Pulmonary artery endothelial cell (primary cell): Measurements from ENCODE around the gene COP1. TPM values are rescaled to one million over a fixed set of nuclear protein-coding genes. Genes with fewer than 3 reads are reported as not detected.

ENCODE experiments used
- DNase-seq: peaks from one replicate; pipeline ENCODE4 v3.0.0-alpha.2; 2011; ENCODE audit warnings: low read depth, low spot score
- total RNA-seq: library from RNA; depleted of rRNA; stranded (reverse); fragments of >200 nt; gene quantifications from 2 replicates; pipeline ENCODE4 v1.2.3, GENCODE V29; 2014

COP1 gene
- total RNA-seq, 1 donor from 2014 or later = 62.0 TPM

DNA sequence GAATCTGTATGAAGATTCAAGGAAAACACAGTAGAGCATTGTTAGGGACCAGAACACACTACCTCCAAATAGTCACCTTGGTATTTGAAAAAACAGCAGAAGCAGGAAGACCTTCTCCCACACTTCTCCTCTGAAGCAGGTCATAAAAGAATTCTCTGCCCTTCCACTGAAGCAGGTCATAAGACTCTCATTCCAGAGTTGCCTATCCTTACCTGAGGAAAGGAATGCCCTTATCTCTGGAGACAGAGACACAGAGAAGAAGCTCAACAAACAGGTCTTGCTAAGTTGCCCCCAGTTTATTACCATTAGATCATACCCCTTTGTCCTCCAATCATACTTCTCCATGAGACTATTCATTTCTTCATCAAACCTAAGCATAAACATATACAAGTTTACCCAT lies 237.9 kb downstream of the COP1 start:
- no peak for DNase-seq

DNA sequence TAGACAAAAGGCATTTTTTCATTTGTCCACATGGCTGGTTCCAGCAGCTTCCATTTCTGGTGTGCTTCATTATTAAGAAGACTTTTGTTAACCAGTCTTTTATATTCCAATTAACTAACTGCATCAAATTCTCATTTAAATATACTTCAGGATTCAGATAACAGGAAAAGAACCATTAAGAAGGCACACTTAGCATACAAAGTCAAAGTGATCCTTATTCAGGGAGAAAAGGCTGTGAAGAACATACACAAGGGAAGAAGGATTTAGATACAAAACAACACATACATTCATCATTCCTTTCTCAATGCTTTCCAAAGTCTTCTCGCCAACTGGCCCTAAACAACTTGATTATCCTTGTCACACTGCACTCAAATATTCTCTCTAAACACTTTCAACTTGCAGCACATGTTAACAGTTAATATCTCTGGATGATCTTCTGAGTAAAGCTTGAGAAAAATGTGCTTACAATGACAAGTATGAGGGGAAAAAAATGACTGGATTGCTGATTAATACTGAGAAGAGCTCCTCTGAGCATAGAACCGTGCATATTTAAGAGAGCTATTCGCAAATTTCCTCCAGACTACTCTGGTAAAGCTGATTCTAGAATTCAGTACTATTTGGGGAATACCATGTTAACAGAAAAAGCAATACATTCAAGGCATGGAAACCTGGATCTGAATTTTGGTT lies 238.5 kb downstream of the COP1 start:
- DNase-seq = no peak

DNA sequence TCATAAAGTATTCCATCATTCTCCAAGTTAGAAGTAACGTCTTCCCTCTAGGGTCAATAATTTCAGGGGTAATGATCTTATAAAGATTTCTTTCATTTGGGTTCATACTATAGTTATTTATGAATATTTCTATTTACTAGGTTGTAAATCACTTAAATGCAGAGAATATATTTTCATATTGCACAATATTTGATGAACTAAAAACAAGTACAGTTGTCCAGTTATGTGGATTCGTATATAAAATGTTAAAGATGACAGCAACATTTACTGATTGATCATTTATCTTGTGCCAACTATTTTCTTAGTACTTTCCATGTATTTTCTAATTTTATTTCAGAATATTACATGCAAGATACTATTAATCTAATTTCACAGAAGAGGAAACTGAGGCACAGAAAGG lies 243.3 kb downstream of the COP1 start:
- no peak for DNase-seq

DNA sequence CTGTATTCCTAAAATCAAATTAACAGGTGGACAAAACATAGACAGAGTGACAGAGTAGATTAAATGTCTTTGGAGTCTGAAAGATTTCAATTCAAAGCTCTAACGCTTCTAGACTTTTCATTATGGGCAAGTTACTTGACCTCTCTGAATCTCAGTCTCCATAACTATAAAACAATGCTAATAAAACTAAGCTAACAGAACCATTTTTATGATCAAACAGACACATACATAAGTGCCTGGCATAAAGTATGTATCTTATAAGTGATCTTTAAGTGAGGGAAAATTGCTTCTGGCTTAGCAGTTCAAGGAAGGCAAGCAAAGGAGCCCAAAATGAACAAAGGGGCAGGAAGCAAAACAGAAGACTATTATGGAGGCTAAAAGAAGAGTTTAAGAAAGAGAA lies 246.9 kb downstream of the COP1 start:
- DNase-seq = no peak

DNA sequence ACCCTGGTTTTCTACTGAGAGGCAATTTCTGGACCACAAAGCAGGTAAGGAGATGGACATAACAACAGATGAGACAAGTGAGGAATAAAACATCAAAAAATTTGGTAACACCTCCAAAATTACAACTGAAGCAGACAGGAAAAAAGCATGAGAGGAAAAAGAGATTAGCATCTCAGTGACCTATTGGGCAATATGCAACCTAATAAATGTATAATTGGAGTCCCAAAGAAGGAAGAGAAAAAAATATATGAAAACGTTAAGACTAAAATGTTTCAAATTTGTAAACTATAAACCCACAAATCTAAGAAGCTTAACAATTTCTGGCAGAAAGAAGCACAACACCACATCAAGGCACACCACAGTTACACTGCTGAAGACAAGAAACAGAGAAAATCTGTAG lies 255.5 kb downstream of the COP1 start:
- DNase-seq = no peak

DNA sequence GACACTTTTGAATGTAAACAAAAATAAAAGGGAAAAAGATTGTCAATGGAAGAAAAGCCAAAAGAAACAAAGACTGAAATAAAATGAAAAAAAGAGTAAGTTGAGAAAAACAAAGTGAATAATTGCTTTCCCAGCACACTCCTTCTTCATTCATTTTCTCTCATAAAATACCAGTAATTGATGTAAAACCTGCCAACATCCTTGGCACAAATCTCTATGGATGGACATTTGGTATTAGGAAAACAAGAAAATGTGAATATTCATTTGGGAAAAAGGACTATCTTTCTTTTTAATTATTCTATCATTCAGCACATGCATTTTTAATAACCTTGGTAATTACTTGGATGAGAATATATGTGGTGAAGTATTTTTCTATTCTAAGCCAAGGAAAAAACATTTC lies 259.3 kb downstream of the COP1 start:
- no peak for DNase-seq

DNA sequence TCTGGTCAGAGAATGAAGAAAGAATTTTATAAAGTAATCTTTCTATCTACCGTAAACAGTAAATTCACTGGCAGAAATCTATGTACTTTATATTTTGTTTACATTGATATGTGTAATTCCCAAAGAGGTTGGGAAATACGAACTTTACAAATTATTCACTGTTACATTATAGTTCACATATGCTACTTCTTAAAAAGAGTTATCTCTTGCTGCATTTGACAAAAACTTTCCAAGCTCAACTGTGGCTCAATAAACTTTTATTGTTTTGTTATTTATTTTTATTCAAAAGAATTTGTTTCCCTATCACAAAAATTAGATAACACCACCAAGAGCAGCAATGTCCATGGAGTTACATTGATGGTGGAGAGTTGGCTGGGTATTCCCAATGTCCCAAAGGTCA lies 262.5 kb downstream of the COP1 start:
- no peak for DNase-seq

GRCh38 chr1:175941164-175941563 lies 265.9 kb downstream of the COP1 start:
- DNase-seq = no peak

DNA sequence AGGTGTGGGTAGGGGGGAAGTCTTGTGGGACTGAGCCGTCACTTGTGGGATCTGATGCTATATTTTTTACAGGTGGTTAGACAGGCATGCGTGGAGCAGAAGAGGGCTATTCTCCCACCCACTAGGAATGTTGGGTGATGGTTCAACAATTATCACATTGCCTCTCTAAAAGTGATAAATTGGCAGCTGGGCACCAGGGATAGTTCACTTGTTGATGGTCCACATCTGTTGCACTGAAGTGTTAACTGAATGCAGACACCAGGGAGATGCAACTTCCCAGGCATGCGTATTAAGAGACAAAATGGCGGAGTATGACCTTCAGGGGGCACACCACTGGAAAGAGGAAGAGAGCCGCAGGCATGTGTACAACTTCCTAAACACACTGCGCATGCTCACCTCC lies 270.4 kb downstream of the COP1 start:
- DNase-seq = no peak

DNA sequence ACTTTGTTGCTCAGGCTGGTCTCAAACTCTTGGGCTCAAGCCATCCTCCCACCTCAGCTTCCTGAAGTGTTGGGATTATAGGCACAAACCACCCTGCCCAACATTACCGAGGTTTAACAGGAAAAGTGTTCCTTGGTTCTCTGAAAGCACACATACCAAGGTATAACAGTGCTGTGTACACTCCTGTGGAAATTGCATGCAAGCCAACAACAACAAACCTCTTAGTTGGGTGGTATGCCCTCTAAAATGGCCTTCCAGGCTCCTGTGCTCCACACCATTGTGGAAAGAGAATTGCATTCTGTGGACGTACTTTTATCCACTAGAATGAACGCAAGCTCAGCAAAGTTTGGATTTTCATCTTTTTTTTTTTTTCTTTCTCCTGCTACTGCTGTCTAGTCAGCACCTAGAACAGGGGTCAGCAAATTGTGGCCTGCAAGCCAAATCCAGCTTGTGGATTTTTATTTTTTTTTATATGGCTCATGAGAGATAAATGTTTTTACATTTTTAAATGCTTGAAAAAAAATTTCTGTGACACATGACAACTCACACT lies 271.4 kb downstream of the COP1 start:
- no peak for DNase-seq

- DNase-seq = no peak
Measured at GRCh38 chr1:175935166-175935565, 271.9 kb downstream of the COP1 start.

DNA sequence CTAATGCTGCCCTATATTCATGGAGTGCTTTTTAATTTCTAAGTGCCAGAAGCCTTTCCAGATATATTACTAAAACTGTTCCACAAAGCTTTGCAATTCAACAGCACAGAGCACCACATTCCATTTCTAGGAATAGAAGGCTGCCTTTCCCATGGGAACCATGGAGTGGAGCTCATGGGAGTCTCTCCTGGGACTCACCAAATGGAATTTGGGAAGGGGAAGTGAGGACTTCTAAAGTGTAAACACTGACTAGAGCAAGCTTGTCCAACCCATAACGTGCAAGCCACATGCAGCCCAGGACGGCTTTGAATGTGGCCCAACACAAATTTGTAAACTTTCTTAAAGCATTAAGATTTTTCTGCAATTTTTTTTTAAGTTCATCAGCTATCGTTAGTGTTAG lies 273.3 kb downstream of the COP1 start:
- no peak for DNase-seq

GRCh38 chr1:175927944-175928343 lies 279.1 kb downstream of the COP1 start:
- DNase-seq = no peak

GRCh38 chr1:175922254-175922881 lies 284.7 kb downstream of the COP1 start:
- DNase-seq = no peak

DNA sequence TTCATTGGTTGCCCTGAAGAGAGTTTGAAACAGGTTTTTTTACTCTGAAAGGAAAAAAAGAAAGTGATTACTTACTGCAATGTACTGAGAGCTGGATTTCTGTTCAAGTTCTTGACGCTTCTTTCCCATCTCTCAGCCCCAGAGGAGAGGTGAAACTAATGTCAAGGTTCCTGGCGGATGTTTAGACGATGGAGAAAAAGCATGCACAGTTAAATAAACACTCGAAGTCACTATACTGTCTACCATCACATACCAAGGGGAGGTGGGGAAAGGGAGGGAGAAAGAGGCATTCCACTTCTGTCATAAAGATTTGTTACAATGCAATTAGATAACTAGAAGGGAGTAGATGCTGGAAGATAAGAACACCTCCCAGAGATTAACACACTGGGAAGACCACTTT lies 286.7 kb downstream of the COP1 start:
- no peak for DNase-seq

GRCh38 chr1:175919001-175919400 lies 288.1 kb downstream of the COP1 start:
- DNase-seq = no peak

- DNase-seq = no peak
Measured at GRCh38 chr1:175918364-175918801, 288.7 kb downstream of the COP1 start.

- DNase-seq = no peak
Measured at GRCh38 chr1:175914115-175914514, 293.0 kb downstream of the COP1 start.

DNA sequence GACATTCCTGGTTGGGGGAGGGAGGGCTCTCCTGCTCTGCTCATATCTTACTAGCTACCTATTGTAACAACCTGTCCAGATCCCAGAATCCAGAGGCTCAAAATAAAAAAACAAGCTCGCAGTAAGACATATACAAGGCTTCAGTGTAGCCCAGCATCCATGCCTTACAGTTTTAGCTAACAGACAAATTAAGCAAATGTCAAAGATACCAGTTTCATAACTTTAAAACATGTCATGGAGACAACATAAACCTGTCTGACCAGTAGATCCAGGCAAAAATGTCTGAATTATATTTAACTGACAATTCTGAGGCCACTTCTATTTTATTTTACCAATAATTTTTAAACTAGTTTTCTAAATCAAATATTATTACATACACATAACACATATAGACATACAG lies 295.9 kb downstream of the COP1 start:
- DNase-seq = no peak

DNA sequence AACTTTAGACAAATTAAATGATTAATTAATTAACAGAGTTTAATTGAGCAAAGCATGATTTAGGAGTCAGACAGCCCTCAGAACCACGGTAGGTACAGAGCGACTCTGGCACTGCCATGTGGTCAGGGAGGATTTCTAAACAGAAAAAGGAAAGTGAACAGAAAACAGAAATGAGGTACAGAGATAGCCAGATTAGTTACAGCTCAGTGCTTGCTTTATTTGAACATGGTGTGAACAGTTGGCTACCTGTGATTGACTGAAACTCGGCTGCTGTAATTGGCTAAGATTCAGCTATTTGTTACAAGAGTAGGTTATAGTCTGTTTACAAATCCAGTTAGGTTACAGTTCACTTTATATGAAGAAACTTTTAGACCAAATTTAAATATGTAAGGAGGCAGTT lies 300.7 kb downstream of the COP1 start:
- no peak for DNase-seq

GRCh38 chr1:175904808-175905207 lies 302.3 kb downstream of the COP1 start:
- no peak for DNase-seq

GRCh38 chr1:175902281-175902680 lies 304.8 kb downstream of the COP1 start:
- no peak for DNase-seq
